ACHN (cell line): Measurements from ENCODE around the gene TRIM65.

ENCODE experiments used
- DNase-seq: peaks from one replicate; pipeline ENCODE4 v3.0.0-alpha.2; 2015
- in situ Hi-C: cut with HindIII; loops from 2 replicates; pipeline ENCODE4 v1.10.0; 2017; ENCODE audit warnings: low sequenced_read_pairs, low pct_ligation_motif_present, low pct_unique_long_range_greater_than_20kb

Gene TRIM65

DNA sequence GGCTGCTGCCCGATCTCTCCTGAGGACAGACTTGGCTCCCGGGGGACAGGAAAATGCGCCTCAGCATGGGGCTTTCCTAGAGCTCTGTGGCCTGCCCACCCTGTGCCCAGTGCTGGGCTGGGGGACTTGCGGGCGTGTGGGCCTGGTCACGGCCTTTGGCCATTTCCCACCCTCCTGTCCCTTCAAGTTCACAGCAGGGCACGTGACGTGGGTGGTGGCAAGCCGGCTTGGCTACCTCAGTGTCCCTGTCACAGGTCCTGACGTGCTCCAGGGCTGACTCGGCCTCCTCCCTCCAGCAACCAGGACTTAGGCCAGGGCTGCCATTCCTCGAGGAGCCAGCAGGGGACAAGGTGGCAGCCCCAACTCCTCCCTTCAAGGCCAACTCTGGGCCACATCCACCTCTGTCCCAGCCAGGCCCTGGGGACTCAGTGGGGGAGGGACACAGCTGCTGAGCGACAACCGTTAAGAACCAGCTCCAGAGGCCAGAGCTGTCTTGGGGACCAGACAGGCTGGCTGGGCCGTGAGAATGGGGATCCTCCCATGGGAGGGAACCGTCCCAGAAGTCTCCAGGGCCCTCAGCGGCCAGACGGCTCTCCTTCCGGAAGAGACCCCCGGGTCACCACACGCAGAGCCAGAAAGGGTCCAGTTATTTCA lies 51.6 kb downstream of the TRIM65 start:
- DNase-seq: peak; percentile 66
- in situ Hi-C loops: no loop called here

DNA sequence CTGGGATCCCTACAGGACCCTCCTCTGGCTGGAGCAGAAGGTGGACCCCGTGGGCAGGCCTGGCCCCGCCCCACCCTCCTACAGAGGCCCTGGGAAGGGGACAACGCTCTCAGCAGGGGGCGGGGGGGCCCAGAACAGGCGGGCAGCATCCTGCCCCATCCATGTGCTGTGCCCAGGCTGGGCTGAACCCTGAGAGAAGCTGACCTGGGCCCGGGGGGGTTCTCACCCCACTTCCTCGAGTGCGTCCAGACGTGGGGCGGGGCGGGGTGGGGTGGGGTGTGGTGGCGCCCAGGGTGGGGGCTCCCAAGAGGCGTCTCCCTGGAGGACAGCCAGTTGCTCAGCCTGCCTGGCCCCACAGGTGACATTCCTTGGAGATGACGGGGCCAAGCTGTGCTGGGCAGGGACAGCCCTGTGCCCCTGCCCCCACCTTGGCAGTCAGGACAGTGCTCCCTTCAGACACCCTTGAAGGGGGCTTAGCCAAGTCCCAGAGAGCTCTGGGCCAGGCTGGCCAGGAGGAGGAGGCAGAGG lies 52.2 kb downstream of the TRIM65 start:
- in situ Hi-C loops: no loop called here
- DNase-seq: no peak

DNA sequence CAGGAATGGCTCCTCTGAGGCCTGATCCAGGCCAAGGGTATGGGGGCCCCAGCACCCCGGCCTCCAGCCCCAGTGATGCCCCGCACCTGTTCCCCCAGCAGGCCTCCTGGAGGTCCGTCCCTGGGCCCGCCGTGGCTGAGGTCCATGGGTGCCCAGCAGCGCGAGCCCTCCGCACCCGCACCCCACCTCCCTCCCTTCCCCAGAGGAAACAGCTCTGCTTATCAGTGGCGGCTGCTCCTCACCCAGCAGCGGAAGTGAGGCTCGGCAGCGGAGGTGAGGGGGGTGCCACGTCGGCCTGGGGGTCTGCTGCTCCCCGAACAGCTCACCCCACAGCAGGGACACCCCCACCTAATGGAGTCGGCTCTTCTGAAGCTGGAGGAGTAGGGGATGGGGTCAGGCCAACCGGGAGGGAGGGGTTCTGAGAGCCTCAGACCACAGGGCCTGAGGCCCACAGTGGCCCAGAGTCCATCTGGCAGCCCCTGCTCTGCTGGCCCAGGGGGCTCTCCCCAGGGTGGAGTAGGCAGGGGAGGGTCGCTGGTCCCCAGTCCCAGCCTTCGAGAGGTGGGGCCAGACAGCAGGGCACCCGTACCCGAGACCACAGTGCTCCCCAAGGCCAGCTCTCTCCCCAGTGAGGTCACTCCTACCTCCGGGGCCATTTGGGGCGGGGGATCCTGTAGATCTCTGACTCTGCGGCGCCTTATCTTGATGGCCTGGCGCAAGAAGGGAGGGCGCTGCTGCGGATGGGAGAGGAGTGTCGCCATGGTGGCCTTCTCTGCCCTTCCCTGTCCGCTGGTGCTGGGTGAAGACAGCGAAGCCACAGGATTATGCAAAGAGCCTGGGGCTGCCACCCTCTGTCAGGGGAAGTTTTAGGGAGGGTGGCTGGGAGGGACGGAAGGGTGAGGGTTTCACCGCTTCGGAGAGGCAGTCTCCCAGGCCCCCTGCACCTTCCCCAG lies 52.9 kb downstream of the TRIM65 start, which contains the start of gene UNC13D:
TSS of gene UNC13D (minus strand) at position 828 of the 953 bp plus-strand sequence. CDS start at position 761, 67 bp downstream.
- in situ Hi-C loops: no loop called here

DNA sequence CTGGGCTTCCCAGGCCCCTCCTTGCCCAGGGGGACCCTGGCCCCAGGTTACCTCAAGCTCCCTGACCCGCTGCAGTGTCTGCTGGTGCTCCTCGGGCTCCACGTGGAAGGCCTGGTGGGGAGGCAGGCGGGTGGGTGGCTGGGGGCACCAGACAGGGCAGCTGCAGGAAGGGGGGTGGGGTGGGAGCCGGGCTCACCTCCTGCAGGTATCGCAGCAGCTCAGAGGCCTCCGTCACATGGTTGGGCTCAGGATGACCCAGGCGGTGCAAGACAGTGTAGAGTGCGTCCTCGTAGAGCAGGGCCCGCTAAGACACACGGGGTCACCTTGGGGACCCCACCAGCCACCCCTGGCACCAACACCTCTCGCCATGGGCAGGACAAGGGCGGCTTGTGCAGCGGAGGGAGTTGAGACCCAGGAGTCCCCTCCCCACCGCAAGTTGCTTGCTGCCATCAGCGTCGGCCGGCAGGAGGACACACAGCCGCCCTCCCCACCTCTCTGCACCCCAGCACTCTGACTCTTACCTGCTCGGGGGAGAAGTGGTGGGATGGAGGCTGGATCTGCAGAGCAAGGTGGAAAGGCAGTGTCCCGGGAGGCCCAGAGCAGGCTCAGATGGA lies 53.7 kb downstream of the TRIM65 start:
- in situ Hi-C loops: no loop called here
- DNase-seq: no peak

More for the DNA sequence above, 52.9 kb downstream of the TRIM65 start, which contains the start of gene UNC13D:
- no peak for DNase-seq

DNA sequence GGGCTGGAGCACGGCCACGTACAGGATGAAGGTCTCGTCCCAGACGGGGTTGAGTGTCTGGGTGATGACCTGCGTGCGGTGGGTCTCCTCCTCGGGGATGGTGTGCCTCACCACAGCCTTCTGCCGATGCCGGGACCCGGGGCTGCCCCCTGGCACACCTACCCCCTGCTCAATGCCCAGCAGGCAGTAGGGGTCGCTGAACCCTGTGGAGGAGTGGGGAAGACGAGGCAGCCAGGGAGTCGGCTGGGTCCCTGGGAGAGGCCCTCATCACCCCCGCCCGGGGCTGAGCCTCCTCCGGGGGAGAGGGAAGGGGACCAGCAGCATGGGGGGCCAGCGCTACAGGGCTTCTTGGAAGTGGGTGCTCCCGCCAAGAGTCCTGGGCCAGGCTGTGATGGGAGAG lies 54.3 kb downstream of the TRIM65 start:
- no peak for DNase-seq
- in situ Hi-C loops: no loop called here

DNA sequence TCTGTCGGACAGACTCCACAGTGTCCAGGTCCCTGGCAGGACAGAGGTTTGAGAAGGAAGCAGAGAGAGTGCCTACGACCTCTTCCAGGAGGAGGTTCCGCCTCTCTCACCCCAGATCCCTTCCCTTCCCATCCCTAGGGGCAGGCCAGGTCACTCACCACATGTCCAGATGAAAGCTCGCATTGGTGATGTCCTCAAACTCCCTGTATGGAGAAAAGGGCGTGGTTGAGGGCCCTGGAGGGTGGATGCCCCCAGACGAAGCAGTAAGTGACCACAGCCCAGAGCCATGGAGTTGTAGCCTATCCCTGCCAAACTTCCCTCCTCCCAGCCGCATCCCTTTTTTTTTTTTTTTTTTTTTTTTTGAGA lies 56.0 kb downstream of the TRIM65 start:
- in situ Hi-C loops: no loop called here
- DNase-seq: no peak

DNA sequence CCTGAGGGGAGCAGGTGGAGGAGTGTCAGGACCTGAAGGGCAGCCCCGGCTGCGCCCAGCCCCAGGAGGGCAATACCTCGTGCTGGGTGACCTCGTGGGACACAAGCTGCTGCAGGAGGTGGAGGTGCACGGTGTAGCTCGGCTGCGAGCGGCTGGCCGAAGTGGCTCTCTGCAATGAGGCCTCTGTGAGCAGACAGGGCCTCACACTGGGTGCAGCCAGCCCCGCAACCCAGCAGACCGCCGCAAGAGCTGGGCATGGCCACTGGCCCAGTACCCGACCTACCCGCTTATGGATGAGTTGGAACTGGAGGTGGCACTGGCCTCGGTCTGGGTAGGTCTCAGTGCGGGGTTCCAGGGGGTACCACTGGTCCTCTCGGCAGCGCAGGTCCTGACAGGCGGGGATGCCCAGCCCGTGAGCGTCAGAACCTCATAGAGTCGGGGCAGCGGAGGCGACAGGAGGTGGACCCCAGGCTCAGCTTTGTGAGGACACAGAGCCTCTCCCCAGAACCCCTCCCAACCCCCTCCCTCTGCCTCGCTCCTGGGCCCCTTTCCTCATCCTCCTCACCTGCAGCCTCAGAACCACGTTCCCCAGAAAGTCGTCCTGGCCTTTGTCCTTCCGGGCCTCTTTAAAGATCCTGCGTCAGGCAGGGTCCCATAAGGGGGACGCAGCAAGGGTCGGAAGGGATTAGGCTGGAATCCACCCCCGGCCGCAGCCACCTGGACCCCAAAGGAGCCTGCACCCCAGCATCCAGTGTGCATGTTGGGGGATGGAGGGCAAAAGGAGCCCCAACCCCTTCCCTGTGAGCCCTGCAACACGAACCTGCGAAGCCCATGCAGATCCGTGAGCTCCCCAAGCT lies 56.6 kb downstream of the TRIM65 start:
- in situ Hi-C loops: no loop called here
- no peak for DNase-seq
